Activated CD8-positive, alpha-beta memory T cell treated with anti-CD3 and anti-CD28 coated beads for 36 hours (primary cell): Measurements from ENCODE around the gene CHCHD3. TPM values are rescaled to one million over a fixed set of nuclear protein-coding genes. Genes with fewer than 3 reads are reported as not detected.
"Not testable (repeated sequence)": the region's sequence is repeated elsewhere in the genome, so short reads cannot be mapped to it uniquely, and the experiment has no call there.

Source experiments
- CTCF ChIA-PET: fragments of 350-600 bp; sonication (Branson Sonifier 250); formaldehyde crosslinking; loops from one replicate; lab custom pipeline; 2021; ENCODE audit warnings: antibody characterized with exemption; lab: Charles Lee
- POLR2A ChIA-PET: fragments of 350-600 bp; sonication (Branson Sonifier 250); formaldehyde crosslinking; loops from one replicate; lab custom pipeline; 2021; ENCODE audit warnings: antibody characterized with exemption; lab: Charles Lee
- total RNA-seq, 2 experiments: library from RNA; stranded (reverse); gene quantifications; one replicate each; pipeline ENCODE4 v1.2.3, GENCODE V29; 2021

Gene CHCHD3
- total RNA-seq, 2 experiments from 2014 or later = 85.2 to 87.1 TPM

DNA sequence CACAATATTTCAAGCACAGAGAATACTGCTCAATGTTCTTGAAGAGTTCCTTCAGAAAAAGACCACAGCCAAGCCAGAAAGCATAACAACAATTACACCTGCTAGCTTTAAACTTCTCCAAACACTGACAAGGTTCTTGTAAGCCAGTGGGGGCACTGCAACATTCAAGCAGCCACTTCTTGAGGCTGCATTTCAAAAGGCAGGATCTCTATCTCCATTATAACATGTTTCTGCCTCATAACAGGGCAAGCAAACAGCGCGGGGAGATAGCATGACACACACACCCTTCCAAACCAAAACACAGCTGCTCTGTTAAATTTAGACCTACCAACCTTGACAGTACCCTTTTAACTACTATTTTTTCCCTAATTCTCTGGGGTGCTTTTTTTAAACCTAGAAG lies 30.8 kb downstream of the CHCHD3 start:
- POLR2A ChIA-PET = no interaction called here
- CTCF ChIA-PET = no interaction called here

DNA sequence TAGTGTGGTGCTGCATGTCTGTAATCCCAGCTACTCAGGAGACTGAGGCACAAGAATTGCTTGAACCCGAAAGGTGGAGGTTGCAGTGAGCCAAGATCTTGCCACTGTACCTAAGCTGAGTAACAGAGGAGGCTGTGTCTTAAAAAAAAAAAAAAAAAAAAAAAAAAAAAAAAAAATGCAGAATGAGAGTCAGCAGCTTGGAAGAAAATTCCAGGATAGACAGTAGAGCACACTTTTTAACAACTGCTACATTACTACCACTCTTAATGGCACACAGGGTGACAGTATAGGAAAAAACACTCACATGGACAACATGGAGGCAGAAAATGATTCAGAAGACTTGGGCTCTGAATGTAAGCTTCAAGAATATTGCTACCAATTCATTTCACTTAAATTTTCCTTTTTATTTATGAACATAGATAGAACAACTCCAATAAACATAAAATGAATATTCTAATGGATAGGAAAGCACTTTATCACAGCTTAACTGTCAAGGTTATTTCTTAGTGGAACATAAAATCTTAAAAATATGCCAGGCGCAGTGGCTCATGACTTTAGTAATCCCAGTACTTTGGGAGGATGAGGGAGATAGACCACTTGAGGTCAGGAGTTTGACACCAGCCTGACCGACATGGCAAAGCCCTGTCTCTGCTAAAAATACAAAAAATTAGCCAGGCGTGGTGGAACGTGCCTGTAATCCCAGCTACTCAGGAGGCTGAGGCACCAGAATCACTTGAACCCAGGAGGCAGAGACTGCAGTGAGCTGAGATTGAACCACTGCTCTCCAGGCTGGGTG lies 31.5 kb downstream of the CHCHD3 start:
- CTCF ChIA-PET = no interaction called here

DNA sequence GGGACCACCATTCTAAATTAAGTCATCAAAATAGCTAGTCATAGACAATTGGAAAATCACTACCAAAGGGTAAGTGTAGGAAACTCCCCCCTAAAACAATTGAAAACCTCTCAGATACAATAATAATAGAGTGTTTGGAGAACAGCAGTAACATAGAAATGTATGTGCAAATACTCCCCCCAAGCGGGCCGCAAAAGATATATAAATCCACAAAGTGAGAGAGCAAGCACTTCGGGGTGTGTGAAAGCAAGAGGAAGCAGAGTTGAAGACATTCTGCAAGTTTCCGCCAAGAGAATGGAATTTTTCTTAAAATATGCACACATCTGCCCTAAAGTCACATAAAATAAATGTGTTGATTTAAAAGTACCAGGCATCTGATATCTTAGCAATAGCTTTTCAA lies 33.3 kb downstream of the CHCHD3 start:
- ChIA-PET CTCF (no interaction called here), POLR2A (no interaction called here)

More for the DNA sequence above, 31.5 kb downstream of the CHCHD3 start:
- POLR2A ChIA-PET = interaction anchor here (0.6 kb wide), 1 partner anchor 29 kb away, joined by 5 read pairs; no protein-coding TSS in a partner anchor

DNA sequence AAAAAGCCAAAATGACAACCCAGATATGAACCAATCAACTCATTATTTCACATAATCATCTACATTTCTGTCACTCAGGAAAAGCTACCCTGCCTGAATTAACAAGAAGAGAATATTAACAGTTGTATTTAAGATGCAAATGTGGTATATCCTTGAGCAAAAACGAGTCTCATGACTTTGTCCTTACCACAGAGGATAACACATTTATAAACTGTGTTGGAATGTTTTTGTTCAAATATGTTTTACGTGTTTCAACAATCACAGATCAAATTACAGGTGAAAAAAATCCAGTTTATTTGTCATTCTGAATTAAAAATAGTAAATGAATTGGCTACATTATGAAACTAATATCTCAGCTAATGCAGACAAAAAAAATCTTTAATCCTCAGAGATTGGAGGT lies 34.6 kb downstream of the CHCHD3 start:
- ChIA-PET POLR2A (no interaction called here), CTCF (no interaction called here)

DNA sequence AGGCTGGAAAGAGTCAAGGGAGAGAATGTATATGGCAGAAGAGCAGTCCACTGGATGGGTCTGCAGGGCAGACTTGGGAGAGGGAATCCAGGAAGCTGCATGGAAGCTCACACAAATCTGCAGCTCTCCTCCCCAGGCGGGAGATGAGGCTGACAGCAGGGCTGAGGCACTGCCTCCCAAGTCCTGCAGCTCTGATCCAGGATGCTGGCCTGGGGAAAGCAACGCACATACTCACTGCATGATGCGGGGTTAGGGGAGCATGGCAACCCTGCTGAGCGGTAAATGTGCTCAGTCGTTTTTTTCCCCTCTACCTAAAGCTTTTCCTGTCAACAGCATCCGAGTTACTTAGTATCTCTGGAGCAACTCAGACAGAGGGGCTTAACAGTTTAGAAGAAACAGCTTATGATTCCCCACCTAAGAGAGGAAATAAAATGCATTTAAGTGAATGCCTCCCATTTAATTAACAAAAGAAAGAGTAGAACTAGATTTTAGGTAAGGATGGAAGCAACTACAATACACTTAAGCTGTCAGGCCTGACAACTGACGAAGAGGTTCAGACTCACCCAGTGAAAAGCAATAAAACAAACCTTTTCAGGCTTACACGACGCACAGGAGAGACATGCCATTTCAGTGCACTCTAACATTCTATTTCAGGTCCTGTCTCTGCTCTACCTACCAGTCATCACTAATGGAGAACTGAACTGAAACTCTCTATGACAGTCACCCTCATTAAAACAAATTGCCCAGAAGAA lies 37.0 kb downstream of the CHCHD3 start:
- POLR2A ChIA-PET = no interaction called here
- CTCF ChIA-PET = no interaction called here

DNA sequence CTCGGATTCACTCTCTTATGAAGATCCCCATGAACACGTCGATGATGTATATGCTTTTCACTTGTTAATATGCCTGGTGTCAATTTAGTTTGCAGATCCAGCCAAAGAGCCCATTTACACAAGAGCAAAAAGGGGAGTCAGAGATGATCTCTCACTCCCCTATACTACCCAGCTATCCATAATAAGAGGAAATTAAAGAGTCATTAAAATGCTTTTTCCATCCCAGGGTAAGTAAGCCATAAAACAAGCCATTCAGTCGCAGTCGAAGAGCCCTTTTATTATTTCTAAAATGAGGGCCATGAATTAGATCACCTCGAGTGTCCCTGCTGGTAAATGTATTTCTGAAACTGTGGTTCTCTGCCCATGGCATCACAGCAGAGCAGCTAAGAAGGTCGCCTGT lies 41.2 kb downstream of the CHCHD3 start:
- POLR2A ChIA-PET = no interaction called here
- CTCF ChIA-PET = no interaction called here

DNA sequence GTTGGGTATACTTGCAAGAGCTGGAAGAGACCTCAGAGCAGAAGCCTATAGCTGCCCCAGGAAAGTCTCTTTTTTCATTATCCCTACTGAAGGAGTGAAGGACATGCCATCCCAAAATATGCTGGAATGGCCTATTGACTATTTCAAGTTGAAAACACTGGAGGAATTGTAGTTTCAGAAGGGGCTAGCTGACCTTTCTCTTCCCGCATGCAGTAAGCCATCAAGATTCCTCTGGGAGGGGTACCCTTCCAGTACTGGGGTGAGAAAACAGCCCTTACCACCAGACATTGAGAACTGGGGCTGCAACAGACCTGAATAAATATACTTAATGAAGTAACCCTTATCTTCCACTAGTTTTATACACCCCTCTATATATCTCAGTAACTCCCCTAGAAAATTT lies 41.7 kb downstream of the CHCHD3 start:
- CTCF ChIA-PET = no interaction called here
- POLR2A ChIA-PET = no interaction called here

DNA sequence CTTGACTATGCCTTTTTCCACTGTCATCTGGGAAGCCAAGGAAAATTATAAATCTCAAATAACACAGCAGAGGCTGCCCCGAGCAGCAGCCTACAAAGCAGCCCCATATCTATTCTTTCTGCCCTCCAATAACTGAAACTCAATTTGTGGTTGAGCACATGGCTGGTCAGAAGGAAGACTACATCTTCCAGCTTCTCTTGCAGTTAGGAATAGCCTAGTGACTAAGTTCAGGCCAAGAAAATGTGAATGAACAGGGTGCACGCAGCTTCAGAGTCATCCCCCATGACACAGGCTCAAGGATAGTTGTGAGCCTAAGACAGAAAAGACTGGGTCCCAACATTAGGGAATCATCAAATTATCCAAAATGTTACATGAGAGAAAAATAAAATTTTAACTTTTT lies 42.3 kb downstream of the CHCHD3 start:
- POLR2A ChIA-PET = no interaction called here
- CTCF ChIA-PET = interaction anchor here (0.6 kb wide), 1 partner anchor 169 kb away, joined by 3 read pairs; no protein-coding TSS in a partner anchor

DNA sequence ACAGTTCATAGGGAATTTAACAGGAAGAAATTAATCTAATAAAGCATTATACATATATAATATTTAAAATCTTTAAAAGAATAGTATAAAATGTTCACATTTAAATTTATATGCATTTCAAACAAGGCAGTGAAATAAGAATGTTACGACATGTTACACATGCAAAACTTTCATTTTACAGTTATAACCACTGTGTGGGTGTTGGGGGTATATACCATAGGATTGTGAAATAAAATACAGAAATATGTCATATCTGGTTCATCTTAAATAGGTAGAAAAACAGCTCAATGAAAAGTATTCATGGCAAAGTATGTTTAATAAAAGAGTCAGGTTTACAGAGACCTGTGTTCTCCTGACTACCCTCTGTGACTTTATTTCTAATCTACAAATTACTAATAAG lies 45.6 kb downstream of the CHCHD3 start:
- POLR2A ChIA-PET = no interaction called here
- CTCF ChIA-PET = no interaction called here

DNA sequence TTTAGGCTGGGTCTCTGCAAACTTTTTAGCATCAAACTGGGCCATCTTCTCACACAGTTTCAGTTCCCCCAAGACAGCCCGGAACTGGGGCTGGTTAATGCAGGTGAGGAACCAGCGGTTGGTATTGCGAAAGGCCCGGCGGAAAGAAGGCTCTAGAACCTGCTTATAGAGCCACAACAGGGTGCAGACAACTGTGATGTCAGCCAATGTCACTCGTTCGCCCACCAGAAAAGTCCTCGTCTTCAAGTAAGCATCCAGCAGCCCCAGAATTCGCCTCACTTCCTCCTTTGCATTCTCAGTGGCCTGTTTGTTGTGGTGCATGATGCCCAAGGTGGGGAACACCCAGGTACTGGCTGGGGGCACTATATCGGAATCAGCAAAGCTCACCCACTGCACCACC lies 46.6 kb downstream of the CHCHD3 start:
- CTCF ChIA-PET, POLR2A ChIA-PET: not testable (repeated sequence)

DNA sequence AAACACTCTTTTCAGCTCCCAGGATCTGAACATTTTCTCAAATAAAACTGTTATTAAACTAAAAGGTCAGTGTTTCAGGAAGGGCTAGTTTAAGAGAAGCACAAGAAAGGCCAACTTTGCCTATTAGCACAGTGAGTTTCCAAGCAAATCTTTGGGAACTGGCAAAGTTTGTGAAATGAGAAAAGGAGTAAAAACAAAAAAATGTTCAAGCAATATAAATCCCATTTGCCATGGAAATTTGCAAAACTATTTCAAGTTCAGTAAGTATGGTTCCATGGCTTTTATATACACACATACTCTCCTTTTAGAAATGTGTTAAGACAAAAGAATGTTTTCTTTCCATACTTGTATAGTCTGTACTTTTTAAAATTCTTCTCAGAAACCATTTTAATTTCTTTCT lies 51.5 kb downstream of the CHCHD3 start:
- CTCF ChIA-PET = no interaction called here
- POLR2A ChIA-PET = no interaction called here

DNA sequence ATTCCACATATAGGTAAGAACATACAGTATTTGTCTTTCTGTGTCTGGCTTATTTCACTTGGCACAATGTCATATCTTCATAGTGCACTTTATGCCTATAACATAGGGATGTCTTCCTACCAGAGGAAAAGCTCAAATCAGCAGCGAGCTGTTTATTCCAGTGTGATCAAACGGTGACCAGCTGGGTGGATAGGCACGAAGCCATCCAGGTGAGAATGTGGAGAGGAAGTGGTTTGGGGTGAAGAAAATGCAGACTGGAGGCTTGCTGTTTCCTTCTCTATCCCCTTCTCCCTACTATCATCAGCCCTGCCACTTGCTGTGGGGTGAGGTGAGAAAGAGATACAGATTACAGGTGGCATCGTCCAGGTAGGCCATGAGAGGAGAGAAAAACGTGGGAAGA lies 52.4 kb downstream of the CHCHD3 start:
- ChIA-PET CTCF (no interaction called here), POLR2A (no interaction called here)

DNA sequence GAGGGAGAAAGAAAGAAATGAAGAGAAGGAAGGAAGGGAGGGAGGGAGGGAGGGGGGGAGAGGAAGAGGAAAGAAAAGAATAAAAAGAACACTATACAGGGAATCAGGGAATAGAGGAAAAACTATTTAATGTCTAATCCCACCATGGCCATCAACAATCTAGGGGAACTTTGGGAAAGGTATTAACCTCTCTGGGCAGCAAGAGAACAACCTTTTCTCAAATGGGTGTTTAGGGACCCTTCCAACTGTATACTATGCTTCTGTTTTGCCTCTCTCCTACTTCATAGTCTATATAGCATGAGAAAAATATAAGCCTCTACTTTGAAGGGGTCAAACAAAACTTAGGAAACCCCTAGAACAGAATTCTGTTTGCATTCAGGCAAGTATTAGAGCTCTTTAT lies 54.5 kb downstream of the CHCHD3 start:
- ChIA-PET POLR2A (no interaction called here), CTCF (no interaction called here)

DNA sequence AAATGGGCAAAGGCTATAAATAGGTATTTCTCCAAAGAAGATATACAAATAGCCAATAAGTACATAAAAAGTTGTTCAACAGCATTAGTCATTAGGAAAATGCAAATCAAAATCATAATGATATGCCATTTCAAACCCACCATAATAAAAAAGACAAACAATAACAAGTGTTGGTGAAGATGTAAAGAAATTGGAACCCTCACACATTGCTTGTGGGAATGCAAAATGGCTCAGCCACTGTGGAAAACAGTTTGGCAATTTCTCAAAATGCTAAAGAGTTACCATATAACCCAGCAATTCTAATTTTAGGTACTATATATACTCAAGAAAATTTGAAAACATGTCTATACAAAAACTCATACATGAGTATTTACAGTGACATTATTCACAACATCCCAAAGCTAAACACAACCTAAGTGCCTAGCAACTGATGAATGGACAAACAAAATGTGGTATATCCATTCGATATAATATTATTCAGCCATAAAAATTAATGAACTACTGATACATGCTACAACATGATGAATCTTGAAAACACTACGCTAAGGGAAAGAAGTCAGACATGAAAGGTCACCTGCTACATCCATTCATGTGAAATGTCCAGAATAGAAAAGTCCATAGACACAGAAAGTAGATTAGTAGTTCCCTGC lies 55.6 kb downstream of the CHCHD3 start:
- POLR2A ChIA-PET = no interaction called here
- CTCF ChIA-PET = no interaction called here

DNA sequence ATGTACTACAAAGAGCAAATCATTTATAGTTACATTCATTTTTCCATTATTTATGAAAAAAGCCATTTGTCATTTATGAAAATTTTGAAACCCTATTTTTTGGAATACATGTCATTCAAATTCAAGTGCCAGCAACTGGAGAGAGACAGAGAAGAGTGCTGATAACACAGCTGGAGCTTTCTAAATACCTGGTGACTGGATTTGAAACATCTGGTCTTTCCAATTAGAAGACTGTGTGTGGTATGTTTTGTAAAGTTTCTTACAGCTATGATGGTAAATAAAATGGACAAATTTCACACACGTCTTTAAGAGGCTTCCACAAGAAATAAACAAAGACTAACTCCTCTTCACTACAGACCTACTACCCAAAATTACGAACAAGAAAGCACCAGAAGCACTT lies 56.8 kb downstream of the CHCHD3 start:
- ChIA-PET POLR2A (no interaction called here), CTCF (no interaction called here)

DNA sequence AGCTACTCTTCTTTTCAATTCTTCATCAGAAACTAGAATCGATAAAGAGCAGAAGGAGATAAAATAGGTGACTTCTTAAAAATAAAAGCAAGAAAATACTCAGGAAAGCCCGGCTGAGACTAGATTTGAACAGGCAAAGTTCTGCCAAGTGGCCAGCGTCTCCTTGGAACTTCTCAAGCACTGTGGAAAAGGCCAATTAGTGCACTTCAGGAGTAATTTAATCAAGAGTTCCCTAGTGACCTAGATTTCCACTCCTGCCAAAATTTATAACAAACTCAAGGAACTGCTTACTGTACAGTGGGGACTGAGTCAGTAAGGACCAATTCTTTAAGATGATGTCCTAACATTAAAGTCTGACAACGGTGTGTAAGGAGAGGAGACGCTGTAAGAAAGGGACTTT lies 57.3 kb downstream of the CHCHD3 start:
- CTCF ChIA-PET = no interaction called here
- POLR2A ChIA-PET = no interaction called here

DNA sequence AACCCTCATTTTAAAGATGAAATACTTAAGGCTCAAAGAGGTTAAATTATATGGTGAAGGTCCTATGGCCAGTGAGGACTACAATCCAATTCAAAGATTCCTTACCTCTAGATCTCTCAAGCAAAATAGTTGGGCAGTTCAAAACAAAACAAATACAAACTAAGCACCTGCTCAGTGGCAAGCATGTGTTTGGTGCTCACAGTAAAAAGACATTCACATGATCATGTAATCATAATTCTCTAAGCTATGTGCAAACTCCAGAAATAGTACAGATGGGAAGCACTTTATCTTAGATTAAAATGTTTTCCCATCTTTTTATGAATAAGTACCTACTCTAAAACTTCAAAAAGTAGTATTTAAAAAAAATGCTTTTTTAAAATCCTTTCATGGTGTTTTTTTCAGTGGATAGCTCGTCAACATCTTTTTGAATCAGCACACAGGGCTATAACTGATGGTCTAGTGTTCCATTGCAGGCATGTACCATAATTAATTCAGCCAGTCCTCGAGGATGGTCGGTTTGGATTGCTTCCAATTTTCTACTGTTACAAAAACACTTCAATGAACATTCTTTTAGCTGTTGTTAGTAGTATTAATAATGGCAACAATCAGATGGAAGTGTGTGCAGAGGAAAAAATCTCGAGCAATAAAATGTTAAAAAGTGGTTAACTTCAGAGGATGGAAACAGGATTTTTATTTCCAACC lies 58.4 kb downstream of the CHCHD3 start:
- POLR2A ChIA-PET = no interaction called here
- CTCF ChIA-PET = no interaction called here

DNA sequence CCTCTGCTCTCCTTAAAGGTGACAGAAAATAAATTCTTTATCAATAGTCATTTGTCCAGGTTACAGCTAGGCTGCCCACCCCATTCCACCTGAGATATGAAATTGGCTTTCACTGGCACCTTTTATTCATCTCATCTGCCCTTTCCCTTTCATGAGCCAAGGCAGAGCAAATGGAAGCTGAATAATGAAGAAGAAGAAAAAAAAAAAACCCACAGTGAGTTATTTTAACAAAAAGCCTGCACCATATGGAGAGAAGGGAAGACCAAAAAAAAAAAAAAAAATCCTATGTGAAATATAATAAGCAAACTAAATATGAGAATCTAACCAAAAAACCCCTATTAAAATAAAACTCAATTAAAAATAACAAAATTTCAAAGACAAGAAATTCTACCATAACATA lies 59.2 kb downstream of the CHCHD3 start:
- CTCF ChIA-PET = no interaction called here
- POLR2A ChIA-PET = no interaction called here

DNA sequence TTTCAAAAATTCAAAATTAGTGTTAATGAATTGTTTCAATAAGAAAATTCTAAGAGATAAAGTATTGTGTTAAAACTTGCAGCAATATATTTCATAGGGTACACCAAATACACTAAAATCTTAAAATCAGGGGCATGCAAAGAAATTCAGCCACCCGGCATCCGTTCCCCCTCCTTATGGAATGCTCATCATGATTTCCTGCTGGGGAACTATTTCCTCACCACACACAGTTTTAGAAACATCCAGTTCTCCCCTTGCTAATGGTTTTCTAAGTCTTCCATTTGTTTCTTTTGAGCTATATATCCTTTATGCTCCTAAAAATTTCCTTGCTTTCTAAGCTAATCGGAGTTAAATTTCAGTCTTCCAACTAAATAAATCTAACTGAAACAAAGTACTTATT lies 60.7 kb downstream of the CHCHD3 start:
- ChIA-PET CTCF (no interaction called here), POLR2A (no interaction called here)

DNA sequence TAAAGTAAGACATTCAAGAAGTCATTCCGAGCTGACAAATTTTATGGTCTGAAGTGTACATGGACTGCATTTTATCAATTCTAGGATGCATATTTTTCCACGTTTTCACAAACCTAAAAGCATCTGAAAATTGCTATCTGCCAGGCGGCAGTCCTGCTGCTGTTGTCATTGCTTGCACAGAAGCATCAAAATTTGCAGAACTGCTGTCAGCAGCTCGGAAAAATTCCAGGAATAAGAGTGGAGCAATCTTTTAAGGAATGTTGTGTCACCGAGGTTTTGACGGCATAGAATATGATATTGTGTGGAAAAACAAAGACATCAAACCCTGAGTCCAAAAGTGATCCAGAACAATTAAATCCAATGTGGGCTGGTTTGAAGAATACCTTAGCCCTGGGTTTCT lies 61.4 kb downstream of the CHCHD3 start:
- ChIA-PET CTCF (no interaction called here), POLR2A (no interaction called here)
